ENCODE data around the gene FITM2.

The FITM2 gene

DNA sequence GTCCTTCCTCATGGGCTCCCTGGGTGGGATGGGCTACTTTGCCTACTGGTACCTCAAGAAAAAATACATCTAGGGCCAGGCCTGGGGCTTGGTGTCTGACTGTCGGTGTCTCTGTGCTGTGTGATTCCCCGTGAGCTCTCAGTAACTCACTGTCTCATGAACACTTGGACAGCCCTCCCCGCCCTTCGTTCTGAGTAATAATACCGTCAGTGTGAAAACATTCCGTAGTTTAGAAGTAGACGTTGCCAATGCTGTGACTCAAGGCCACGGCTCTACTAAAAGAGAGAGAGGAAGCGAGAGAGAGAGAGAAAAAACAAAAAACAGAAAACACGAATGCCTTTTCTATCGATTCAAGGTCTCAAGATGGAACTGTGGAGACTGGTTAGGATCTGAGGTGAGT lies 31.8 kb downstream of the FITM2 start:
- DNase-seq, result no peak

DNA sequence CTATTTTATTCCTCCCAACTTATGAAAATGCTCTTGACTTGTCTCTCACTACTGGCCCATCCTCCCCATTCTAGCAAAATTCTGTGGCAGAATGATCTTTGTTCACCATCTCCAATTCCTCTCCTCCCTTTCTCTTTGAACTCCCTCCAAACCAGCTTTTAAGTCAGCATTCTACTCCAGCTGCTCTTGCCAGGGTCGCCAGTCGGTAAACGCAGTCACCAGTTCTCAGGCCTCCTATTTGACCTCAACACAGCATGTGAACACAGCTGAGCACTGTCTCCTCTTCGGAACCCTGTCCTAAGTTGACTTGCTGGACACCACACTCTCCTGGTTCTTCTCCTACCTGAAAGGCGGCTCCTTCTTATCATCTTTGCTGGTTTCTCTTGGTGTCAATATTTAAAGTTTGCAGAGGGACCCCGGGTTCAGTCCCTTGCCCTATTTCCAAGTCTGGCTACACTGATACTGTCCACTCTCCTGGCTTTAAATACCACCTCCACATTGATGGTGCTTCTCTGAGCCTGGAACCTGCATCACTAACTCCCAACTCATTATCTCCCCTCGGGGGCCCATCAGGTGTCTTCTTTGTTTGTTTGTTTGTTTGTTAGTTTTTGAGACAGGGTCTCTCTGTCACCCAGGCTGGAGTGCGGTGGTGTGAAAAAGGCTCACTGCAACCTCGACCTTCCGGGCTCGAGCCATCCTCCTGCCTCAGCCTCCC lies 36.5 kb downstream of the FITM2 start:
- no peak for DNase-seq

DNA sequence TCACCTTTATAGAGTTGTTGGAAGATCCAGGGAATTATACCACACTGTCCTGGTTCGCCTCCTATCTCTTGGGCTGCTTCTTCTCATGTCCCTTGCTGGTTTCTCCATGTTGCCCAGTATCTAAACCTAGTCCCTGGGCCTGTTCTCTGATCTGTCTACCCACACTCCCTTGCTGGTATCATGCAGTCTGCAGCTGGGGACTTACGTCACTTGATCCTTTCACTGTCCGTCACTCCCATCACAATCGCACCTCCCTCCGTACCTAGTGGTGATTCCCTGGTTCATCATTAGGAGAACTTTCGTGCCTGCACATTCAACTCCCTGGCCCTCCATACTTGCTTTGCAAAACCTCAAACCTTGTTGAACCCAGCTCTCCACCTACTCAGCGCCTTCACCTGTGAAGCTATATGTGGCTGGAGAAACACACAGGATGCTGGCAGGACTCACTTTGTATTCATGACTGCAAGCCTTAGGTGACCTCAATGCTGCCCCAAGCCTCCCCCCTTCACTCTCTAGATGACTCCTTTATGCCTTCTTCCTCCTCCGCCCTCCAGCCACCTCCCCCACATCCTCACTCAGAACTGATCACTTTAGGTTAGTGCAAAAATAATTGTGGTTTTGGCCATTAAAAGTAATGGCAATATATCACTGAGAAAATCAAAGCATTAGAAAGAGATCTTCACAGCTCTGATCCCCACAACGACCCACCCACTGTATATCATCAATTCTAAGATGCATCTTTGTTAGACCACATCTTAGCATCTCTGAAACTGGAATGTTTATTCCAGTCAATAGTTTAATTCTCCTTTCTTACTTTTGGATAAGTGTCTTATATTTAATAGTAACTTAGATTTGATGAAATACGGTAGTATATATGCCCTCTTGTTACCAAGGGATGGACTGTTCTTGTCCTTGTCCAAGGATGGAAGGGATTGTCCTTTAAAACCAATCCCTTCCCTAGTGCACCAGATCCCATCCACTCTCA lies 37.5 kb downstream of the FITM2 start:
- DNase-seq, result no peak

DNA sequence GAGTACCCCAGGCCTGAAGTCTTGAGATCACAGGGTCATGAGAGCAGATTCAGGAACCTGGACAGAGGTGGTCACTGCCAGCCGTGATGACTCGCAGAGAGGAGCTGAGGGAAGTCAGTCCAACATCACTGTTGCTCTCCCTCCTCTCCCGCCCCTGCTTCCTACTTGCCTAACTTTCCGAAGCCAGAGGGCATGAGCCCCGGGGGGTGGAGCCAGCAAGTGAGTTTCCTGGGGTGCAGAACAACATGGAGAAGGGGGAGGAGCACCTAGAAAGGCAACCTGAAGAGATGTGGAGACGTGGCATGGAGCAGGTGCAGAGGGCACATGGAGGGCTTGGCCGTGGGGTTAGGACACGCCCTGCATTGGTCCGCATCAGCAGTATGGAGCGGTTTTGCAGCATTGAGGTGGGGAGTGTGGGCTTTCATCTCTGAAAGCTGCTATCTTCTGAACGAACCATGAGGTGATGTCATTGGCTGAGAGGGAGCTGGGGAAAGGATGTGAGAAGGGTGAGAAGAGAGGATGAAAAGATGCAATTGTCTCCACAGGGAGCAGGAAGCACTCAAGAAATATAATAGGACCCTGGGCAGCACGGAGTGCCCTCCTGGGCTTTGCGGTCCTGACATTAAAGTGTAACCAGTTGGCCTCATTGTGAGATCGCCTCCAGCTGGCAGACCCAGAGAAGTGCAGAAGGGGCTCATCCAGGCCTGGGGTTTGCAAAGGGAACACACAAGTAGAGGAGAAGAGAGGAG lies 38.9 kb downstream of the FITM2 start:
- no peak for DNase-seq

DNA sequence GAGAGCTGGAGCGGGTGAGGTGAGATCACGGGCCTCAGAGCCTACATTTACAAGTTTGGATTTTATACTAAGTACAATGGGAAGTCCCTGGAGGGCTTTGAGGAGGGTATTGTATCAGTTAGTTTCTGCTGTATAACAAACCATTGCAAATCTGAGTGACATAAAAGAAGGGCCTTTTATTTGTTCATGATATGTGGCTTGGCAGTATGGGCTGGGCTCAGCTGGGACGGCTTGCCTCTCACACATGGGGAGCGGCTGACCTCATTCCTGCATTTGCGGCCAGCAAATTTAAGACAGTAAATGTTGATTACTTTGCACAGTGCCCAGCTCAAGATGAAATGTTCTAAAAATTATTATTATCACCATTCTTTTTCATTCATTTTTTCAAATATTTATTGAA lies 42.2 kb downstream of the FITM2 start:
- no peak for DNase-seq

DNA sequence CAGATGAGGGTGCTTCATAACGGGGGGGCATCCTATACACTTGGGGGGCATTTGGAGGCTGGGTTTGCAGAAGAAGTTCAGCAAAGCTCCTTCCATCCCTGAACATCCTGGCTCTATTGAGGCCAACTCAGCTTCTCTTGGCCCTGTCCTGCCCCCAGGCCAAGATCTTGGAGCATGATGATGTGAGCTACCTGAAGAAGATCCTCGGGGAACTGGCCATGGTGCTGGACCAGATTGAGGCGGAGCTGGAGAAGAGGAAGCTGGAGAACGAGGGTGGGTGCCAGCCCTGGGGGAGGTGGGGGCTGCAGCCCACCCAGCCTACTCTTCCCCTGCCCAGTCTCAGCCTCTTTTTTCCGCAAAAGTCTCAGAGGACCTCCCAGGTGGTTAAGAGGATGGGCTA lies 46.7 kb downstream of the FITM2 start:
- no peak for DNase-seq

DNA sequence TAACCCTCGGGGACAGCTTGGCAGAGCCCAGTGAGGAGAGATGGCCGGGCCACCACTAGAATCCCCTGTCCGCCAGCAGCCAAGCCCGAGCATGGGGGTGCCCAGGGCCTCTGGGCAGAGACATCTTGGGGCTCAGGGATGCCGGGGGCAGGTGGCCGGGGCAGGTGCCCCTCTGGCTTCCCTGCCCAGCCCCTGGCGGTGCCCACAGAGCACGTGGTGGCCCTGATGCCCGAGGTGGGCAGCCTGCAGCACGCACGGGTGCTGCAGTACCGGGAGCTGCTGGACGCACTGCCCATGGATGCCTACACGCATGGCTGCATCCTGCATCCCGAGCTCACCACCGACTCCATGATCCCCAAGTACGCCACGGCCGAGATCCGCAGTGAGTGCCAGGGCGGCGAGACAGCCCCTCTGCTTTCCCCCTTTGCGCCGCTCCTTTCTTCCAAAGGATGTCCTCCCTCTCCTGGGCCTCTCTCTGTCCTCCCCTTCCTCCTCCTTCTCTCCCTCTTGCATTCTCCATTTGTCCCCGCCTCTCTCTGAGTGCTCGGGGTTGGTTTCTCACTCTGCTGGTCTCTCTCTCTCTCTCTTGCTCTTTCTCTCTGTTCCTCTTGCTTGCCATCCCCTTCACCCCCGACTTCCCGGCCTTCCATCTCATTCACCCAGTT lies 52.6 kb downstream of the FITM2 start:
- DNase-seq, result no peak

DNA sequence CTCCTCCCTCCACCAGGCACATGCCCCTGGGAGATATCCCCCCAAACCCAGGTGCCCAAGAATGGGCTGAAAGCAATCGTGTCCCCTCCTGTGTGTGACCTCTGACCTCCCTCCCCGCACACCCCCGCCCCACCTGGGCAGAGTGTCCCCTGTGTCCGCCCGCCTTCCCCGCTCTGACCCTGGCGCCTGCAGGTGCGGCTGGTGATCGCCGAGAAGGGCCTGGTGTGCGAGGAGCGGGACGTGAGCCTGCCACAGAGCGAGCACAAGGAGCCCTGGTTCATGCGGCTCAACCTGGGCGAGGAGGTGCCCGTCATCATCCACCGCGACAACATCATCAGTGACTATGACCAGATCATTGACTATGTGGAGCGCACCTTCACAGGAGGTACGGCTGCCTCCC lies 54.0 kb downstream of the FITM2 start:
- no peak for DNase-seq

DNA sequence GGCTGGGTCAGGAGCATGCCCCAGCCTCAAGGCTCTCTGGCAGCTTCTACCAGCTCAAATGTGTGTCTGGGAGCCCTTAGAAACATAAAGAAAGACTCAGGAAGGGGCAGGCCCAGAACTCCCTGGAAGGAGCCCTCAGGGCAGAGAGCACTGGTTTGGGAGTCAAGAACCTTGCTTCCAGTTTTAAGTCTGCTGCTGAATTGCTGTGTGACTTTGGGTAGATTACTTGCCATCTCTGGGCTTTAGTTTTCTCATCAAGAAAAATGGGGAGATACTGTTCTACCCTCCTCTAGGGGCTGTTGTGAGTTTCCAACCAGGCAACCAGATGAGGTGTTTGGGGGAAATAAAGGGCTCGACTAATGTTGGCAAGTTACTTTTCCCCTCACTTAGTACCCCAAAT lies 55.1 kb downstream of the FITM2 start:
- no peak for DNase-seq

DNA sequence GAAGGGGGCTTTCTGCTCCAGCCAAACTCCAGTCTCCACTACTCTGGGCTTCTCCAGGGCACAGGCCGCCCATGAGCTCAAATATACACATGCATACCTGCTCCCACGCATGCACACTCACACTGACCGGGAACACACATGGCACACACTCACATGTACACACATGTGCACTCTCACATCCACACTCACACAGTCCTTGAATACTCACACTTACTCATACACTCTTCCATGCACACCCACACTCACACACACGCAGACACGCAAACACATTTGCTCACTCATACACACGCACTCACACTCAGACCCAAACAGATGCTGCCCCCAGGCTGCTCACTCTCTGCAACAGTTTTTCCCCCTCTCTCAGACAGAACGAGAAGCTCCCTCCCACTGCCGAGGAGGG lies 56.9 kb downstream of the FITM2 start:
- no peak for DNase-seq

DNA sequence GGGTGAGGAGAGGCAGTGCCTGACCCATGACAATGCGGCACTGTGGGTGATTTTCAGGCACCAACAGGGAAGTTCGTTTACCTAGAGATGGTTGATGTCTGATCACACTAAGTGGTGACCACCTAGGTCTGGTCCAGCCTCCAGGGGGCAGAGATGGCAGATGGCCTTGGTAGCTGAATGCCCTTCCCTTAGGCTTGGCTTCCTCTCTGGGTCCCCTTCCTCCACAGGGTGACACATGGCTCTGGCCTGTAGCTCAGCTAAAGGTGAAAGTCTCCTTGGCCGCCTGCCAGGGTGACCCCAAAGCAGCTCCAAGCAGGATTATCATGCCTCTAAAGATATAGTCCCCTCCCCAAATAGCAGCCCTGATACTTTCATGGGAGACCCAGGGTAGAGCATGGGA lies 57.5 kb downstream of the FITM2 start:
- DNase-seq, result no peak

All from NCI-H1105 (cell line).